ENCODE measurements around the gene UBE2I.

- TF ChIP-seq POLR2AphosphoS5 (IDR thresholded peaks at IDR 0.05; ENCODE audit: borderline replicate concordance, low read depth, low read length) = no peak
- no peak for TF ChIP-seq EZH2 (IDR thresholded peaks at IDR 0.05)
- TF ChIP-seq FOXP2 (optimal IDR thresholded peaks at IDR 0.05; ENCODE audit: control extremely low read depth, extremely low read length, insufficient read depth) = no peak
Measured at GRCh38 chr16:1289477-1289866, 20.0 kb upstream of the UBE2I start.

All from SK-N-MC (cell line).